HepG2 (cell line): ENCODE results near the gene C19orf38. TPM values are rescaled to one million over a fixed set of nuclear protein-coding genes. Genes with fewer than 3 reads are reported as not detected.
A peak's percentile ranks its signal among the peaks of the same experiment; 100 is the strongest.

Experiments used
- ATAC-seq: fragments of 200-7000 bp; cut with Tn5 transposase; 3 replicates; pipeline ENCODE4 v1.9.1; 2020; ENCODE audit warnings: mild to moderate bottlenecking, moderate library complexity
- BruUV-seq: library from RNA; stranded (reverse); fragments of 400-500 nt; replicated peaks from 2 replicates; lab custom pipeline; 2021; lab: Mats Ljungman, UMichigan
- CTCF ChIA-PET: fragments of 300-600 bp; formaldehyde crosslinking; extraction: SDS; loops from one replicate; lab custom pipeline; 2021; ENCODE audit warnings: low total read pairs, inconsistent platforms, low intra/inter-chr PET ratio; lab: Yijun Ruan, JAX
- POLR2A ChIA-PET: fragments of 350-600 bp; sonication (Branson Sonifier 250); formaldehyde crosslinking; loops from one replicate; lab custom pipeline; 2020; ENCODE audit warnings: antibody characterized with exemption, inconsistent platforms; lab: Yijun Ruan, JAX
- DNase-seq: peaks from one replicate; pipeline ENCODE4 v3.0.0-alpha.2; 2015; ENCODE audit warnings: low spot score
- FAIRE-seq: peaks from 3 replicates; lab custom pipeline; 2011; peaks lifted over from hg19 to GRCh38; lab: Jason Lieb, UNC
- H2AFZ ChIP-seq: one replicate; pipeline ENCODE4 v1.6.1; 2011; ENCODE audit warnings: low read length, inconsistent platforms
- H3K27ac ChIP-seq: fragments of 300-600 bp; 3 replicates; pipeline ENCODE4 v1.8.0; 2011; ENCODE audit warnings: mixed run types, mild to moderate bottlenecking, mixed read lengths, low read length, inconsistent platforms; ENCODE audit not compliant: insufficient read depth; ENCODE audit errors: extremely low read length
- H3K27me3 ChIP-seq, 2 experiments: fragments of 200-600 bp in 1 of 2; 2 replicates in 1 of 2; 3 replicates in 1 of 2; pipeline versions ENCODE4 v1.6.0 to v1.8.0; 2011; ENCODE audit warnings: low read length in 2 of 2, mild to moderate bottlenecking in 2 of 2, moderate library complexity in 2 of 2, inconsistent platforms in 1 of 2; ENCODE audit not compliant: insufficient read depth in 2 of 2, control insufficient read depth in 1 of 2
- H3K36me3 ChIP-seq, 2 experiments: fragments of 200-600 bp in 1 of 2; replicated peaks in 1 of 2; 2 replicates in 1 of 2; 3 replicates in 1 of 2; pipeline versions ENCODE4 v1.5.1 to v1.8.0; 2011; ENCODE audit warnings: low read length in 2 of 2, inconsistent platforms in 1 of 2; ENCODE audit not compliant: insufficient read depth in 2 of 2, control insufficient read depth in 1 of 2
- H3K4me1 ChIP-seq: 2 replicates; pipeline ENCODE4 v1.5.1; 2012; ENCODE audit warnings: low read length, inconsistent platforms; ENCODE audit not compliant: insufficient read depth
- H3K4me2 ChIP-seq: 2 replicates; pipeline ENCODE4 v1.6.0; 2011; ENCODE audit warnings: low read depth, low read length, inconsistent platforms
- H3K4me3 ChIP-seq, 3 experiments: fragments of 200-600 bp in 1 of 3; sonication (generic), shearing (Covaris generic) in 1 of 3; replicated peaks in 1 of 3; 2 replicates each; pipeline ENCODE4 v1.5.1; 2011 to 2016; ENCODE audit warnings: low read length in 3 of 3, inconsistent platforms in 2 of 3, low read depth in 2 of 3, mild to moderate bottlenecking in 2 of 3, control low read depth in 1 of 3, mixed read lengths in 1 of 3; ENCODE audit not compliant: insufficient read depth in 1 of 3
- H3K79me2 ChIP-seq: one replicate; pipeline ENCODE4 v1.6.1; 2011; ENCODE audit warnings: low read length, inconsistent platforms; ENCODE audit not compliant: insufficient read depth
- H3K9ac ChIP-seq: 2 replicates; pipeline ENCODE4 v1.6.0; 2011; ENCODE audit warnings: mild to moderate bottlenecking, low read depth, low read length, inconsistent platforms; ENCODE audit not compliant: insufficient read depth
- H3K9me3 ChIP-seq: 2 replicates; pipeline ENCODE4 v1.5.1; 2012; ENCODE audit warnings: mild to moderate bottlenecking, low read length
- H4K20me1 ChIP-seq: 2 replicates; pipeline ENCODE4 v1.6.0; 2011; ENCODE audit warnings: inconsistent platforms, mild to moderate bottlenecking, low read length, moderate library complexity; ENCODE audit not compliant: insufficient read depth
- CHD4 ChIP-seq: fragments of 200-600 bp; sonication (generic); IDR thresholded peaks from 2 replicates; pipeline ENCODE4 v1.7.0; 2017; ENCODE audit warnings: mild to moderate bottlenecking, low read length, borderline replicate concordance
- FOXM1 ChIP-seq: sonication (generic); formaldehyde crosslinking; IDR thresholded peaks from 2 replicates; pipeline ENCODE4 v1.5.0; 2020; ENCODE audit warnings: missing genetic modification reagents
- KDM1A ChIP-seq: IDR thresholded peaks from 2 replicates; pipeline ENCODE4 v1.6.1; 2016; ENCODE audit warnings: missing compliant biosample characterization
- MIER3 ChIP-seq: IDR thresholded peaks from 2 replicates; pipeline ENCODE4 v1.6.1; 2016; ENCODE audit warnings: missing compliant biosample characterization, borderline replicate concordance
- ZMYM3 ChIP-seq: sonication (generic); formaldehyde crosslinking; IDR thresholded peaks from 2 replicates; pipeline ENCODE4 v1.5.1; 2020; ENCODE audit warnings: mild to moderate bottlenecking, missing genetic modification reagents
- ZNF629 ChIP-seq: sonication (generic); formaldehyde crosslinking; conservative IDR thresholded peaks from 2 replicates; pipeline ENCODE4 v1.5.0; 2020; ENCODE audit warnings: missing genetic modification reagents
- ZNF768 ChIP-seq: sonication (generic); formaldehyde crosslinking; IDR thresholded peaks from 2 replicates; pipeline ENCODE4 v1.4.0; 2020; ENCODE audit warnings: missing genetic modification reagents
- ZNF773 ChIP-seq: sonication (generic); formaldehyde crosslinking; IDR thresholded peaks from 2 replicates; pipeline ENCODE4 v1.4.0; 2020; ENCODE audit warnings: missing genetic modification reagents, borderline replicate concordance
- WGBS: methylation state at CpG from one replicate; pipeline ENCODE4 v1.1.6; 2017; ENCODE audit warnings: low lambda C conversion rate; 5-methylcytosine and 5-hydroxymethylcytosine counted together
- in situ Hi-C: cut with HindIII; loops from 2 replicates; pipeline ENCODE4 v1.10.0; 2017; ENCODE audit warnings: low pct_unique_long_range_greater_than_20kb; ENCODE audit not compliant: extremely low pct_ligation_motif_present
- intact Hi-C: fragments of 100-400 bp; cut with micrococcal nuclease; formaldehyde crosslinking; loops from one replicate; pipeline ENCODE4 v1.10.0; 2022; ENCODE audit not compliant: unreplicated experiment
- polyA plus RNA-seq, 8 experiments: library from polyadenylated mRNA; depleted of rRNA in 3 of 8; stranded (reverse) in 7 of 8; unstranded in 1 of 8; fragments of >200 nt; fragmentation: Illumina TruSeq in 4 of 8; extraction: Trizol in 4 of 8; gene quantifications; 2 replicates each; pipeline versions ENCODE4 v1.2.1 to v1.2.3, GENCODE V29; 2011 to 2016; ENCODE audit warnings: low read depth in 4 of 8, missing spikeins in 1 of 8, mixed read lengths in 1 of 8; ENCODE audit not compliant: insufficient read depth in 1 of 8
- total RNA-seq, 5 experiments: library from RNA; depleted of rRNA; stranded (reverse); fragments of >200 nt; fragmentation: Illumina TruSeq; extraction: Trizol; gene quantifications; 2 replicates each; pipeline ENCODE4 v1.2.3, GENCODE V29; 2016; ENCODE audit warnings: low read depth in 1 of 5
- TF ChIP-seq, protein P1 (sequence below): sonication (generic); formaldehyde crosslinking; IDR thresholded peaks from 2 replicates; pipeline ENCODE4 v1.4.0; 2020; ENCODE audit warnings: missing genetic modification reagents

Gene C19orf38
- total and polyA plus RNA-seq, 2 of the 13 experiments (the other 11 are each of a cell fraction or from before 2014, with no cell fraction given) = 0.11 TPM; not detected in 1

DNA sequence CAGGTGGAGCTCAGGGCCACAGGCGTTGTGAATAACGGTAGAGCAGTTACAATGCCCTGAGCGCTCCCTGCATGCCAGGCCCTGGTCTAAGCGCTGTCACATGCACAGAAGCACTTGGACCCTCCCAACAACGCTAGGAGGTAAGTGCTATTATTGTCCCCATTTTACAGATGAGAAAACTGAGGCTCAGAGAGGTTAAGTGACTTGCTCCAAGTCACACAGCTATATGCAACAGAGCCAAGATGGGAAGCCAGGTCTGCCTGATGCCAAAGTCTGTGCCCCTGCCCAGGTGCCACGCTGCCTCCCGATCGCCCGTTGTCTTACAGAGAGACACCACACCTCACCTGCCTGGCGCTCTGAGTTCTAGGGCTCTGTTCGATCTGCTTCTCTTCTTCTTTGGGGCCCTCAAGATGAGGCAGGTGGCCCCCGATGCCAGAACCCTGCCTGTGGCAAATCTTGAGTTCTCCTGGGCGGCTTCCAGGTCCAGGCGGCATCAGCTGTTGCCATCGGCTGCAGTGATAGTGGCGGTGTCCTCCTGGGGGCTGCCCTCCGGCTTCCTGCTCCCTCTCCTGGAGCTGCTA, 60.3 kb downstream of the C19orf38 start:
- Histone ChIP-seq H3K36me3 (peaks cover 24 to 59% of the 10 kb centered on the region in 2 experiments; a peak in 4 of 5 replicates), H3K9ac (no peak overlapping the region), H3K27ac (no peak overlapping the region), H3K79me2 (no peaks in the 10 kb centered on the region), H4K20me1 (0 out of 2 replicates have a peak, but pooled peaks cover 3% of the 10 kb centered on the region), H3K4me1 (no peaks in the 10 kb centered on the region)
- ATAC-seq (no peak), DNase-seq (no peak)
- intact Hi-C loops = no loop called here
- ChIA-PET POLR2A (no interaction called here), CTCF (no interaction called here)
- in situ Hi-C loops = no loop called here
- BruUV-seq = no TSS peak
- TF ChIP-seq MIER3 (CRISPR knock-in tag) = no peak
- peak; percentile 70; the same call in 1 of the 2 replicates for TF ChIP-seq ZMYM3 (CRISPR knock-in tag)
- TF ChIP-seq, protein P1, sequence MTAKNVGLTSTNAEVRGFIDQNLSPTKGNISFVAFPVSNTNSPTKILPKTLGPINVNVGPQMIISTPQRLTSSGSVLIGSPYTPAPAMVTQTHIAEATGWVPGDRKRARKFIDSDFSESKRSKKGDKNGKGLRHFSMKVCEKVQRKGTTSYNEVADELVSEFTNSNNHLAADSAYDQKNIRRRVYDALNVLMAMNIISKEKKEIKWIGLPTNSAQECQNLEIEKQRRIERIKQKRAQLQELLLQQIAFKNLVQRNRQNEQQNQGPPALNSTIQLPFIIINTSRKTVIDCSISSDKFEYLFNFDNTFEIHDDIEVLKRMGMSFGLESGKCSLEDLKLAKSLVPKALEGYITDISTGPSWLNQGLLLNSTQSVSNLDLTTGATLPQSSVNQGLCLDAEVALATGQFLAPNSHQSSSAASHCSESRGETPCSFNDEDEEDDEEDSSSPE (CRISPR knock-in tag) = no peak
- peak; percentile 95 for TF ChIP-seq ZNF768
- TF ChIP-seq FOXM1 (CRISPR knock-in tag) = no peak
- peak; percentile 95 for TF ChIP-seq ZNF629 (CRISPR knock-in tag)
- TF ChIP-seq KDM1A (CRISPR knock-in tag) = 0 out of 2 replicates have a peak, but pooled peaks have one; percentile 38
- peak; percentile 80; the same call in 1 of the 2 replicates for TF ChIP-seq CHD4
- no peak for TF ChIP-seq ZNF773
- TF ChIP-seq, all 625 proteins: peak for 5
- no peak overlapping the region for H3K4me2 ChIP-seq
- no peak for FAIRE-seq
- H3K27me3 ChIP-seq = no peaks in the 10 kb centered on the region
- 96% methylated on average over 15 of the region's 17 CpGs for WGBS
- no peaks in the 10 kb centered on the region for H3K9me3 ChIP-seq
- no peak overlapping the region for H2AFZ ChIP-seq
- no peak overlapping the region for H3K4me3 ChIP-seq
